Endodermal cell (in vitro differentiated cells): ENCODE measurements around the gene PDIA4. TPM values are rescaled to one million over a fixed set of nuclear protein-coding genes. Genes with fewer than 3 reads are reported as not detected.

Experiments used
- DNase-seq: peaks from one replicate; pipeline ENCODE4 v3.0.0-alpha.2; 2017
- H3K27ac ChIP-seq: 2 replicates; pipeline ENCODE4 v1.5.1; 2013; ENCODE audit warnings: mild to moderate bottlenecking, low read depth, low read length, moderate library complexity
- H3K27me3 ChIP-seq: 2 replicates; pipeline ENCODE4 v1.6.1; 2013; ENCODE audit warnings: mild to moderate bottlenecking, low read length, moderate library complexity; ENCODE audit not compliant: insufficient read depth, control insufficient read depth, poor library complexity, severe bottlenecking
- H3K36me3 ChIP-seq: 2 replicates; pipeline ENCODE4 v1.7.0; 2013; ENCODE audit warnings: mild to moderate bottlenecking, low read length, moderate library complexity; ENCODE audit not compliant: control insufficient read depth, insufficient read depth
- H3K4me1 ChIP-seq: one replicate; pipeline ENCODE4 v1.7.0; 2013; ENCODE audit warnings: low read length; ENCODE audit not compliant: control insufficient read depth, insufficient read depth
- H3K4me3 ChIP-seq: 2 replicates; pipeline ENCODE4 v1.5.1; 2013; ENCODE audit warnings: mild to moderate bottlenecking, low read length, moderate library complexity
- H3K9ac ChIP-seq: 2 replicates; pipeline ENCODE4 v1.6.1; 2013; ENCODE audit warnings: mild to moderate bottlenecking, low read length, moderate library complexity; ENCODE audit not compliant: poor library complexity, severe bottlenecking; ENCODE audit errors: extremely low read depth
- H3K9me3 ChIP-seq: 2 replicates; pipeline ENCODE4 v1.6.1; 2013; ENCODE audit warnings: mild to moderate bottlenecking, low read length, moderate library complexity; ENCODE audit not compliant: control insufficient read depth
- H3K27ac Mint-ChIP-seq: 2 replicates; pipeline ENCODE4 v1.8.0; 2020; ENCODE audit warnings: mixed read lengths
- H3K27me3 Mint-ChIP-seq: 2 replicates; pipeline ENCODE4 v1.8.0; 2021; ENCODE audit warnings: mild to moderate bottlenecking, mixed read lengths; ENCODE audit not compliant: insufficient read depth
- H3K36me3 Mint-ChIP-seq: 2 replicates; pipeline ENCODE4 v1.8.0; 2020; ENCODE audit warnings: low read depth, mixed read lengths
- H3K4me1 Mint-ChIP-seq: 2 replicates; pipeline ENCODE4 v1.8.0; 2020; ENCODE audit warnings: mixed read lengths
- H3K4me3 Mint-ChIP-seq: 2 replicates; pipeline ENCODE4 v1.8.0; 2020; ENCODE audit warnings: mild to moderate bottlenecking, moderate library complexity, mixed read lengths
- H3K9me3 Mint-ChIP-seq: 2 replicates; pipeline ENCODE4 v1.8.0; 2020; ENCODE audit warnings: mild to moderate bottlenecking, mixed read lengths
- CTCF ChIP-seq: fragments of 200-600 bp; sonication (generic); conservative IDR thresholded peaks from 2 replicates; pipeline ENCODE4 v1.5.0; 2021; ENCODE audit warnings: antibody characterized with exemption, mild to moderate bottlenecking
- WGBS, 2 experiments: methylation state at CpG; one replicate each; pipeline versions ENCODE4 v1.1.5 to v1.1.7; 2013; ENCODE audit warnings: missing lambda C conversion rate in 2 of 2, mixed read lengths in 1 of 2; ENCODE audit not compliant: insufficient coverage in 1 of 2, insufficient read length in 1 of 2; 5-methylcytosine and 5-hydroxymethylcytosine counted together
- total RNA-seq, 2 donors: library from RNA; stranded (reverse); fragmentation: NEBNext Ultra II Directional in 1 of 2; extraction: Animal tissue kit (Norgen Biotek cat#: 25700) in 1 of 2; gene quantifications; 2 replicates in 1 of 2; 3 replicates in 1 of 2; pipeline ENCODE4 v1.2.1, GENCODE V29; 2021

The PDIA4 gene
- total RNA-seq, 2 donors from 2014 or later = 369 to 402 TPM

GRCh38 chr7:149027611-149028345, 527 bp downstream of the PDIA4 start:
- no peaks in the 10 kb centered on the region for H3K9me3 Mint-ChIP-seq

GRCh38 chr7:149027055-149027454, 1.2 kb downstream of the PDIA4 start:
- Mint-ChIP-seq H3K9me3 (no peaks in the 10 kb centered on the region), H3K4me3 (peak overlapping the region; percentile 95), H3K27me3 (peaks cover 13% of the 10 kb centered on the region), H3K27ac (peak overlapping the region; percentile 98), H3K36me3 (peaks cover 23% of the 10 kb centered on the region), H3K4me1 (peaks cover 20% of the 10 kb centered on the region)
- H3K4me3 ChIP-seq = peak overlapping the region; percentile 95
- H3K27me3 ChIP-seq = no peaks in the 10 kb centered on the region
- 71 to 76% methylated on average over 5 to 9 of the region's 10 CpGs for WGBS, 2 experiments
- no peak for DNase-seq
- TF ChIP-seq CTCF = no peak
- no peaks in the 10 kb centered on the region for H3K9me3 ChIP-seq
- H3K27ac ChIP-seq = no peak overlapping the region
- no peaks in the 10 kb centered on the region for H3K4me1 ChIP-seq
- peak overlapping the region; percentile 89 for H3K9ac ChIP-seq
- peaks cover 27% of the 10 kb centered on the region for H3K36me3 ChIP-seq

More at GRCh38 chr7:149027611-149028345, 527 bp downstream of the PDIA4 start:
- TF ChIP-seq CTCF = no peak
- Mint-ChIP-seq H3K36me3 (peaks cover 19% of the 10 kb centered on the region), H3K27ac (peak overlapping the region; percentile 98), H3K27me3 (peaks cover 13% of the 10 kb centered on the region), H3K4me3 (peak overlapping the region; percentile 95), H3K4me1 (peaks cover 17% of the 10 kb centered on the region)
- H3K4me3 ChIP-seq = peak overlapping the region; percentile 95
- WGBS, 2 experiments = 0 to 1% methylated on average over 12 to 43 of the region's 43 CpGs
- peak overlapping the region; percentile 92 for H3K27ac ChIP-seq
- H3K9me3 ChIP-seq = no peaks in the 10 kb centered on the region
- no peaks in the 10 kb centered on the region for H3K4me1 ChIP-seq
- H3K9ac ChIP-seq = peak overlapping the region; percentile 89
- no peak for DNase-seq
- H3K27me3 ChIP-seq = no peaks in the 10 kb centered on the region
- H3K36me3 ChIP-seq = peaks cover 22% of the 10 kb centered on the region

- Mint-ChIP-seq H3K4me1 (peaks cover 20% of the 10 kb centered on the region), H3K4me3 (peak overlapping the region; percentile 18), H3K27me3 (no peaks in the 10 kb centered on the region), H3K27ac (peak overlapping the region; percentile 57), H3K9me3 (no peaks in the 10 kb centered on the region), H3K36me3 (peaks cover 49% of the 10 kb centered on the region)
- H3K4me1 ChIP-seq = no peaks in the 10 kb centered on the region
- no peaks in the 10 kb centered on the region for H3K27me3 ChIP-seq
- peaks cover 60% of the 10 kb centered on the region for H3K36me3 ChIP-seq
- WGBS, 2 experiments = 83 to 86% methylated on average over 7 of the region's 7 CpGs
- H3K27ac ChIP-seq = no peak overlapping the region
- no peak for DNase-seq
- TF ChIP-seq CTCF = no peak
- no peaks in the 10 kb centered on the region for H3K9me3 ChIP-seq
- no peak overlapping the region for H3K9ac ChIP-seq
- peak overlapping the region; percentile 33 for H3K4me3 ChIP-seq
Observed at GRCh38 chr7:149023662-149024061, 4.6 kb downstream of the PDIA4 start.
